ENCODE data around the gene CSF3R. TPM values are rescaled to one million over a fixed set of nuclear protein-coding genes. Genes with fewer than 3 reads are reported as not detected.
"Not testable (repeated sequence)": the region's sequence is repeated elsewhere in the genome, so short reads cannot be mapped to it uniquely, and the experiment has no call there.

Gene CSF3R
- total and polyA plus RNA-seq, 2 experiments from 2014 or later, result not detected

DNA sequence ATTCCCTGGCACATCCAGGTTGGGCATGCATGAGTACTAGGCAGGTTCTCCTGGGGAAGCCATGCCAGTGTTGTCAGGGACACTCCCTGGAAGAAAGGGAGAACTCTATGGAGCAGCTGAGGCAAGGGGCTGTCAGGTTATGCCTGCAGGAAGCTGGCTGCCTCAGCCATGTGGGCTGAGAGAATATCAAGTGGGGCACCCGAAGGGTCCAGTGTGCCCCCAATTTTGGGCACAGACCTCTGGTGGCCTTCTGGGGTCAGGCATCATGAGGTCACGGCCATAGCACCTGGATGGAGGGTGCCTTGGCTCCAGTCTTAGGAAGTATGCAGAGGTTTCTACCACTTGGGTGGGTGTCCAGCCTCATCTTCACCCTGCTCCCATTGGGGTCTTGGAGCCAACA is 2.6 kb downstream of the CSF3R start:
- no peak overlapping the region for H3K27ac ChIP-seq (ENCODE audit: low read depth)
- H4K20me1 ChIP-seq (replicated peaks; ENCODE audit: insufficient read depth), result no peaks in the 10 kb centered on the region
- H3K79me2 ChIP-seq (replicated peaks; ENCODE audit: insufficient read depth), result no peaks in the 10 kb centered on the region
- Mint-ChIP-seq H3K36me3 (ENCODE audit: low read depth) (no peaks in the 10 kb centered on the region), H3K27me3 (ENCODE audit: insufficient read depth, low read depth, poor library complexity) (peaks cover 2% of the 10 kb centered on the region), H3K4me3 (no peak overlapping the region), H3K9me3 (no peaks in the 10 kb centered on the region), H3K27ac (no peak overlapping the region), H3K4me1 (peaks cover 8% of the 10 kb centered on the region)
- no peak overlapping the region for H3K4me2 ChIP-seq
- H2AFZ ChIP-seq, result no peak overlapping the region
- H3K36me3 ChIP-seq (ENCODE audit: insufficient read depth), result no peaks in the 10 kb centered on the region
- no peak overlapping the region for H3K4me3 ChIP-seq
- no peaks in the 10 kb centered on the region for H3K9me2 ChIP-seq (ENCODE audit: insufficient read depth)
- no peak for DNase-seq (ENCODE audit: low spot score)
- no peaks in the 10 kb centered on the region for H3K27me3 ChIP-seq (ENCODE audit: insufficient read depth)
- no peaks in the 10 kb centered on the region for H3F3A ChIP-seq (replicated peaks; ENCODE audit: low read depth)
- H3K4me1 ChIP-seq (ENCODE audit: insufficient read depth), result no peaks in the 10 kb centered on the region
- TF ChIP-seq, protein P1, sequence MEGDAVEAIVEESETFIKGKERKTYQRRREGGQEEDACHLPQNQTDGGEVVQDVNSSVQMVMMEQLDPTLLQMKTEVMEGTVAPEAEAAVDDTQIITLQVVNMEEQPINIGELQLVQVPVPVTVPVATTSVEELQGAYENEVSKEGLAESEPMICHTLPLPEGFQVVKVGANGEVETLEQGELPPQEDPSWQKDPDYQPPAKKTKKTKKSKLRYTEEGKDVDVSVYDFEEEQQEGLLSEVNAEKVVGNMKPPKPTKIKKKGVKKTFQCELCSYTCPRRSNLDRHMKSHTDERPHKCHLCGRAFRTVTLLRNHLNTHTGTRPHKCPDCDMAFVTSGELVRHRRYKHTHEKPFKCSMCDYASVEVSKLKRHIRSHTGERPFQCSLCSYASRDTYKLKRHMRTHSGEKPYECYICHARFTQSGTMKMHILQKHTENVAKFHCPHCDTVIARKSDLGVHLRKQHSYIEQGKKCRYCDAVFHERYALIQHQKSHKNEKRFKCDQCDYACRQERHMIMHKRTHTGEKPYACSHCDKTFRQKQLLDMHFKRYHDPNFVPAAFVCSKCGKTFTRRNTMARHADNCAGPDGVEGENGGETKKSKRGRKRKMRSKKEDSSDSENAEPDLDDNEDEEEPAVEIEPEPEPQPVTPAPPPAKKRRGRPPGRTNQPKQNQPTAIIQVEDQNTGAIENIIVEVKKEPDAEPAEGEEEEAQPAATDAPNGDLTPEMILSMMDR (conservative IDR thresholded peaks at IDR 0.05; ENCODE audit: low read depth in 2 of 2), result no peak
- TF ChIP-seq STAT1 (IDR thresholded peaks at IDR 0.05; ENCODE audit: unreplicated experiment), result no peak
- TF ChIP-seq NANOG (IDR thresholded peaks at IDR 0.05; ENCODE audit: borderline replicate concordance), result no peak
- no peak for TF ChIP-seq EZH2phosphoT487 (IDR thresholded peaks at IDR 0.05; ENCODE audit: unreplicated experiment)
- ATAC-seq, result no peak

DNA sequence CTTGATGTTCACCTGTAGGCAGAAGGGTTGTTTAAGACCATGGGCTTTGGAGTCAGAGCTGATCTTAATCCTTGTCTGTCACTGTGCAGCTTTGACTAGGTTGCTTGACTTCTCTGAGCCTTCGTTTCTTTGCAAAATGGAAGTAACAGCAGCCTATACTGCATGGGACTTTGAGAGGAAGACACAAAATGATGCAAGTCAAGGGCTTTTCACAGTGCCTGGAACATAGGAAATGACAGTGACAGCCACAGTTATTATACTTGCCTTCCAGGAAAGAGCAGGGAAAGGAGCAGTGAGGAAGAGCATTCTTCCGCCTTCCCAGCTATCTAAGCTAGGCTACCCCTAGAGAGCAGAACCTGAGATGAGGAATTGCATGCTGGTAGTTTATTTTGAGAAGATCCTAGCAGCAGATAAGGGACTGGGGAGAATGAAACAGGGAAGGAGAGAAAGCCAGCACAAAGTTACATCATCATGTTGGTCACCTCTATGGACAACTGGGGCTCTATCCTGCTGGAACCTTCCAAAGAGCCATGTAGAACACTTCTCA is 3.1 kb downstream of the CSF3R start:
- H3K27ac Mint-ChIP-seq, result no peak overlapping the region
- no peak overlapping the region for H2AFZ ChIP-seq
- TF ChIP-seq CREB1 (CRISPR knock-in tag; IDR thresholded peaks at IDR 0.05; ENCODE audit: low read depth) (no peak), ZNF114 (CRISPR knock-in tag; IDR thresholded peaks at IDR 0.05) (no peak)
- H3K27me3 ChIP-seq (ENCODE audit: insufficient read depth), result no peaks in the 10 kb centered on the region
- no peak overlapping the region for H3K4me2 ChIP-seq
- H3K4me3 Mint-ChIP-seq, result no peak overlapping the region
- H3K9me2 ChIP-seq (ENCODE audit: insufficient read depth), result no peaks in the 10 kb centered on the region
- peaks cover 2% of the 10 kb centered on the region for H3K27me3 Mint-ChIP-seq (ENCODE audit: insufficient read depth, low read depth, poor library complexity)
- no peaks in the 10 kb centered on the region for H3K36me3 Mint-ChIP-seq (ENCODE audit: low read depth)
- no peaks in the 10 kb centered on the region for H3K79me2 ChIP-seq (replicated peaks; ENCODE audit: insufficient read depth)
- H3K4me3 ChIP-seq, result no peak overlapping the region
- H4K20me1 ChIP-seq (replicated peaks; ENCODE audit: insufficient read depth), result no peaks in the 10 kb centered on the region
- H3K36me3 ChIP-seq (ENCODE audit: insufficient read depth), result no peaks in the 10 kb centered on the region
- no peak for DNase-seq (ENCODE audit: low spot score)
- no peaks in the 10 kb centered on the region for H3K4me1 ChIP-seq (ENCODE audit: insufficient read depth)
- H3K9me3 Mint-ChIP-seq, result no peaks in the 10 kb centered on the region
- H3K4me1 Mint-ChIP-seq, result peaks cover 8% of the 10 kb centered on the region
- H3K27ac ChIP-seq (ENCODE audit: low read depth), result no peak overlapping the region
- H3F3A ChIP-seq (replicated peaks; ENCODE audit: low read depth), result no peaks in the 10 kb centered on the region
- no peak for ATAC-seq

DNA sequence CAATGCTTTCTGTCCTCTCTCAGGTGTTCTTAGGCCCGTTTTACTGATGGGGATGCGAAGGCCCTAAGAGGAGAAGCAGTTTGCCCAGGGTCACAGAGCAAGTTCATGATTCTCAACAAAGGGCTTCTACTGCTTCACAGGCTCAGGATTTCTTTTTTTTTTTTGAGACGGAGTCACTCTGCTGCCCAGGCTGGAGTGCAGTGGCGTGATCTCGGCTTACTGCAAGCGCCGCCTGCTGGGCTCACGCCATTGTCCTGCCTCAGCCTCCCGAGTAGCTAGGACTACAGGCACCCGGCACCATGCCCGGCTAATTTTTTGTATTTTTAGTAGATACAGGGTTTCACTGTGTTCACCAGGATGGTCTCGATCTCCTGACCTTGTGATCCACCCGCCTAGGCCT is 5.1 kb downstream of the CSF3R start:
- H3K27me3 ChIP-seq (ENCODE audit: insufficient read depth); H3K27ac Mint-ChIP-seq; H3K4me3 ChIP-seq; H3K36me3 Mint-ChIP-seq (ENCODE audit: low read depth); DNase-seq (ENCODE audit: low spot score); H3K9me2 ChIP-seq (ENCODE audit: insufficient read depth); H4K20me1 ChIP-seq (replicated peaks; ENCODE audit: insufficient read depth); H3F3A ChIP-seq (replicated peaks; ENCODE audit: low read depth); H3K79me2 ChIP-seq (replicated peaks; ENCODE audit: insufficient read depth); H2AFZ ChIP-seq; H3K36me3 ChIP-seq (ENCODE audit: insufficient read depth); H3K9me3 Mint-ChIP-seq; H3K27ac ChIP-seq (ENCODE audit: low read depth); H3K4me1 ChIP-seq (ENCODE audit: insufficient read depth); H3K4me2 ChIP-seq; H3K27me3 Mint-ChIP-seq (ENCODE audit: insufficient read depth, low read depth, poor library complexity); ATAC-seq; H3K4me3 Mint-ChIP-seq; H3K4me1 Mint-ChIP-seq: not testable (repeated sequence)
- TF ChIP-seq, protein P1 (conservative IDR thresholded peaks at IDR 0.05; ENCODE audit: low read depth in 2 of 2), result peak in 1 of 2 experiments; percentile 29; a peak in 2 of 4 replicates
